GM23338 (cell line): ENCODE measurements around the gene ZNF700.

Experiments
- EZH2 ChIP-seq: fragments of 200-600 bp; sonication (generic); IDR thresholded peaks from one replicate; pipeline ENCODE4 v1.8.0; 2017; ENCODE audit warnings: antibody characterized with exemption, mild to moderate bottlenecking, low read depth; ENCODE audit not compliant: unreplicated experiment
- JUNB ChIP-seq: IDR thresholded peaks from one replicate; pipeline ENCODE4 v1.6.1; 2016; ENCODE audit warnings: antibody characterized with exemption; ENCODE audit not compliant: unreplicated experiment

DNA sequence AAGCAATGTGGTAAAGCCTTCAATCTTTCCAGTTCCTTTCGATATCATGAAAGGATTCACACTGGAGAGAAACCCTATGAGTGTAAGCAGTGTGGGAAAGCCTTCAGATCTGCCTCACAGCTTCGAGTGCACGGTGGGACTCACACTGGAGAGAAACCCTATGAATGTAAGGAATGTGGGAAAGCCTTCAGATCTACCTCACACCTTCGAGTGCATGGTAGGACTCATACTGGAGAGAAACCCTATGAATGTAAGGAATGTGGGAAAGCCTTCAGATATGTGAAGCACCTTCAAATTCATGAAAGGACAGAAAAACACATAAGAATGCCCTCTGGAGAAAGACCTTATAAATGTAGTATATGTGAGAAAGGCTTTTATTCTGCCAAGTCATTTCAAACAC lies 24.3 kb downstream of the ZNF700 start:
- TF ChIP-seq JUNB, result no peak
- no peak for TF ChIP-seq EZH2
